Upper lobe of left lung (tissue), 4 donors: ENCODE data around the gene TMEM106C.

Source experiments
- POLR2A ChIP-seq, 4 donors: fragments of 450-650 bp; IDR thresholded peaks; one replicate each; pipeline ENCODE4 v1.5.1; 2016 to 2017; ENCODE audit warnings: antibody characterized with exemption in 4 of 4, mild to moderate bottlenecking in 2 of 4
- TF ChIP-seq, protein P1 (sequence below), 6 experiments: fragments of 450-650 bp in 4 of 6; fragments of 200-600 bp in 2 of 6; sonication (generic) in 2 of 6; IDR thresholded peaks; one replicate each; pipeline ENCODE4 v1.5.1; 2016 to 2019; ENCODE audit warnings: antibody characterized with exemption in 6 of 6

DNA sequence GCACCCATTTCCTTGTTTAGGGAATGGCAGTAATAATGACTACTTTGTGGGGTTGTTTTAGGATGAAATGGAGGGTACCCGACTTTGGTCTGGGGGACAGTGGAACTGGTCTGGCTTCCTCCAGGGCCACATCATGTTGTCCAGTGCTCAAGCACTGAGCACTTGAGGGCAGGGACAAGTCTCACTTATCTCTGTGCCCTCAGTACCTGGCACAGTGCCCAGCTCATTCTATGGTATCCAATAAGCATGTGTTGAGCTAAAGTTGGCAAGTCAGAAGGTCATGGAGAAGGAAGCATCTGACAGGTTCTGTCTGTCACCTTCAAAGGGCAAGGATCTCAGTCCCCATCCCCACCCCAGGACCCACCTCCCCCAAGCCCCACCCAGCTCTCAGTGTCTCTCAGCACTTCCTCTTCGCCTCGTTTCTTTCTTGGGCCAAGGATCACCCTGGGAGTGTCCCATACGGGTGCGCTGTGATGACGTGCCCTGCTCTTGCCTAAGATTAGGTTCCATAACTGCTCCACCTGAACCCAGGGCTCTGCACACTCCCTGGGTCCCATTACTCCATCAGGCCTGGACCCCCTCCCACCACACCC, 24.3 kb upstream of the TMEM106C start:
- TF ChIP-seq, protein P1, sequence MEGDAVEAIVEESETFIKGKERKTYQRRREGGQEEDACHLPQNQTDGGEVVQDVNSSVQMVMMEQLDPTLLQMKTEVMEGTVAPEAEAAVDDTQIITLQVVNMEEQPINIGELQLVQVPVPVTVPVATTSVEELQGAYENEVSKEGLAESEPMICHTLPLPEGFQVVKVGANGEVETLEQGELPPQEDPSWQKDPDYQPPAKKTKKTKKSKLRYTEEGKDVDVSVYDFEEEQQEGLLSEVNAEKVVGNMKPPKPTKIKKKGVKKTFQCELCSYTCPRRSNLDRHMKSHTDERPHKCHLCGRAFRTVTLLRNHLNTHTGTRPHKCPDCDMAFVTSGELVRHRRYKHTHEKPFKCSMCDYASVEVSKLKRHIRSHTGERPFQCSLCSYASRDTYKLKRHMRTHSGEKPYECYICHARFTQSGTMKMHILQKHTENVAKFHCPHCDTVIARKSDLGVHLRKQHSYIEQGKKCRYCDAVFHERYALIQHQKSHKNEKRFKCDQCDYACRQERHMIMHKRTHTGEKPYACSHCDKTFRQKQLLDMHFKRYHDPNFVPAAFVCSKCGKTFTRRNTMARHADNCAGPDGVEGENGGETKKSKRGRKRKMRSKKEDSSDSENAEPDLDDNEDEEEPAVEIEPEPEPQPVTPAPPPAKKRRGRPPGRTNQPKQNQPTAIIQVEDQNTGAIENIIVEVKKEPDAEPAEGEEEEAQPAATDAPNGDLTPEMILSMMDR (IDR thresholded peaks at IDR 0.05), result no peak
- no peak for TF ChIP-seq POLR2A (IDR thresholded peaks at IDR 0.05)
